Bone marrow (tissue), 2 donors: ENCODE results near the gene MPZL3.

Experiments used
- DNase-seq, 2 donors: peaks; one replicate each; lab custom pipeline; 2025; lab: John Stamatoyannopoulos, UW

MPZL3 gene

GRCh38 chr11:118264569-118265465, 12.7 kb upstream of the MPZL3 start:
- no peak for DNase-seq

GRCh38 chr11:118263695-118264568, 11.8 kb upstream of the MPZL3 start, which contains the start of gene MPZL2:
TSS of gene MPZL2 (minus strand) at chr11:118264297. CDS start at chr11:118264153, 144 bp downstream.
- DNase-seq = no peak

GRCh38 chr11:118263112-118263511, 10.9 kb upstream of the MPZL3 start:
- no peak for DNase-seq

- no peak for DNase-seq
Measured at GRCh38 chr11:118260353-118260752, 8.2 kb upstream of the MPZL3 start.

GRCh38 chr11:118259138-118259537, 7.0 kb upstream of the MPZL3 start:
- no peak for DNase-seq

- no peak for DNase-seq
Measured at GRCh38 chr11:118258410-118258809, 6.2 kb upstream of the MPZL3 start.

GRCh38 chr11:118252688-118253087, 523 bp upstream of the MPZL3 start:
- no peak for DNase-seq

- no peak for DNase-seq
Measured at GRCh38 chr11:118247041-118247440, 5.1 kb downstream of the MPZL3 start.

GRCh38 chr11:118245936-118246562, 6.1 kb downstream of the MPZL3 start:
- no peak for DNase-seq

- DNase-seq = no peak
Measured at GRCh38 chr11:118243993-118244762, 8.0 kb downstream of the MPZL3 start.

- no peak for DNase-seq
Measured at GRCh38 chr11:118243161-118243560, 9.0 kb downstream of the MPZL3 start.

- no peak for DNase-seq
Measured at GRCh38 chr11:118241764-118242098, 10.4 kb downstream of the MPZL3 start.

- peak in 1 of 2 donors; percentile 93 for DNase-seq
Measured at GRCh38 chr11:118240999-118241763, 11.0 kb downstream of the MPZL3 start.

- no peak for DNase-seq
Measured at GRCh38 chr11:118239509-118240205, 12.5 kb downstream of the MPZL3 start.

- DNase-seq = no peak
Measured at GRCh38 chr11:118238929-118239328, 13.2 kb downstream of the MPZL3 start.

- no peak for DNase-seq
Measured at GRCh38 chr11:118238421-118238820, 13.7 kb downstream of the MPZL3 start.

GRCh38 chr11:118236170-118236569, 16.0 kb downstream of the MPZL3 start:
- no peak for DNase-seq

- DNase-seq = no peak
Measured at GRCh38 chr11:118234833-118235232, 17.3 kb downstream of the MPZL3 start.

- DNase-seq = no peak
Measured at GRCh38 chr11:118233850-118234249, 18.3 kb downstream of the MPZL3 start.

- DNase-seq = no peak
Measured at GRCh38 chr11:118233377-118233776, 18.8 kb downstream of the MPZL3 start.
